K562 (cell line): Measurements from ENCODE around the gene MLKL.

ENCODE experiments used
- CBX2 ChIP-seq: fragments of 200-600 bp; sonication (generic); IDR thresholded peaks from one replicate; pipeline ENCODE4 v1.6.1; 2012; ENCODE audit warnings: mild to moderate bottlenecking, low read length, inconsistent platforms; ENCODE audit not compliant: insufficient read depth, poor library complexity, severe bottlenecking
- CHD2 ChIP-seq: IDR thresholded peaks from 2 replicates; pipeline ENCODE4 v1.6.1; 2011; ENCODE audit warnings: low read depth, low read length
- ETV5 ChIP-seq: sonication (generic); formaldehyde crosslinking; IDR thresholded peaks from 2 replicates; pipeline ENCODE4 v1.4.0; 2020; ENCODE audit warnings: low read depth, mild to moderate bottlenecking, missing genetic modification reagents
- EZH2 ChIP-seq: IDR thresholded peaks from 2 replicates; pipeline ENCODE4 v1.6.1; 2012; ENCODE audit warnings: low read depth, mild to moderate bottlenecking, inconsistent platforms, low read length, borderline replicate concordance
- FOXJ3 ChIP-seq: sonication (generic); formaldehyde crosslinking; IDR thresholded peaks from 2 replicates; pipeline ENCODE4 v1.4.0; 2020; ENCODE audit warnings: mild to moderate bottlenecking, missing genetic modification reagents
- HDAC6 ChIP-seq: IDR thresholded peaks from 2 replicates; pipeline ENCODE4 v1.6.1; 2012; ENCODE audit warnings: low read depth, mild to moderate bottlenecking, control low read depth, inconsistent platforms, low read length, moderate library complexity
- MAFK ChIP-seq: IDR thresholded peaks from 2 replicates; pipeline ENCODE4 v1.6.1; 2011; ENCODE audit warnings: low read length, improper control_type of control experiment
- NCOA1 ChIP-seq: fragments of 450-650 bp; IDR thresholded peaks from 2 replicates; pipeline ENCODE4 v1.6.1; 2016; ENCODE audit warnings: low read depth
- SP1 ChIP-seq: sonication (generic); formaldehyde crosslinking; IDR thresholded peaks from 2 replicates; pipeline ENCODE4 v1.8.1; 2022; ENCODE audit warnings: mild to moderate bottlenecking, missing genetic modification reagents
- UBTF ChIP-seq, 2 experiments: IDR thresholded peaks; 2 replicates each; pipeline ENCODE4 v1.6.1; 2012; ENCODE audit warnings: improper control_type of control experiment in 2 of 2, low read depth in 2 of 2, low read length in 2 of 2, borderline replicate concordance in 1 of 2
- ZNF274 ChIP-seq: IDR thresholded peaks from 2 replicates; pipeline ENCODE4 v1.6.1; 2011; ENCODE audit warnings: low read depth, mild to moderate bottlenecking, low read length, moderate library complexity, borderline replicate concordance
- ZNF740 ChIP-seq, 3 experiments: fragments of 200-800 bp in 1 of 3; sonication (Bioruptor generic) in 1 of 3; sonication (generic) in 1 of 3; formaldehyde crosslinking in 1 of 3; IDR thresholded peaks; 2 replicates each; pipeline versions ENCODE4 v1.6.1 to v1.8.0; 2016 to 2022; ENCODE audit warnings: mild to moderate bottlenecking in 2 of 3, missing compliant biosample characterization in 2 of 3, missing genetic modification characterization in 2 of 3, missing genetic modification reagents in 1 of 3

GRCh38 chr16:74738816-74739215, 38.2 kb upstream of the MLKL start:
- TF ChIP-seq MAFK (no peak), FOXJ3 (no peak), ZNF740 (CRISPR knock-in tag; IDR thresholded peaks at IDR 0.05) (no peak), ZNF740 (tag; IDR thresholded peaks at IDR 0.05) (no peak), SP1 (CRISPR knock-in tag) (no peak), UBTF (IDR thresholded peaks at IDR 0.05; ENCODE audit: borderline replicate concordance in 1 of 2, low read depth in 2 of 2, low read length in 2 of 2) (no peak), ZNF274 (no peak), EZH2 (no peak), CBX2 (no peak), CHD2 (no peak), ETV5 (CRISPR knock-in tag) (no peak), HDAC6 (no peak), NCOA1 (no peak)
